Psoas muscle (tissue), 8 donors: ENCODE data around the gene LYRM9. TPM values are rescaled to one million over a fixed set of nuclear protein-coding genes. Genes with fewer than 3 reads are reported as not detected.
A peak's percentile ranks its signal among the peaks of the same experiment; 100 is the strongest.

Experiments
- ATAC-seq, 4 donors: fragments of 200-7000 bp; cut with Tn5 transposase; one replicate each; pipeline ENCODE4 v1.9.1; 2020; ENCODE audit warnings: moderate library complexity in 3 of 4, mild to moderate bottlenecking in 2 of 4
- DNase-seq, 2 donors: peaks; one replicate each; pipeline ENCODE4 v3.0.0-alpha.2; 2020
- H3K27ac ChIP-seq: fragments of 200-600 bp; one replicate; pipeline ENCODE4 v1.8.0; 2022
- H3K27me3 ChIP-seq, 3 donors: fragments of 200-600 bp in 1 of 3; one replicate each; pipeline versions ENCODE4 v1.6.1 to v1.8.0; 2013 to 2022; ENCODE audit warnings: low read length in 2 of 3, mild to moderate bottlenecking in 2 of 3, moderate library complexity in 1 of 3; ENCODE audit not compliant: insufficient read depth in 3 of 3
- H3K36me3 ChIP-seq, 2 donors: fragments of 200-600 bp in 1 of 2; one replicate each; pipeline versions ENCODE4 v1.6.1 to v1.8.0; 2013 to 2022; ENCODE audit warnings: low read depth in 1 of 2, mild to moderate bottlenecking in 1 of 2, moderate library complexity in 1 of 2; ENCODE audit not compliant: insufficient read depth in 1 of 2
- H3K4me1 ChIP-seq: fragments of 200-600 bp; one replicate; pipeline ENCODE4 v1.8.0; 2022
- H3K4me3 ChIP-seq: fragments of 200-600 bp; one replicate; pipeline ENCODE4 v1.8.0; 2022; ENCODE audit warnings: mild to moderate bottlenecking
- H3K9me3 ChIP-seq: fragments of 200-600 bp; one replicate; pipeline ENCODE4 v1.8.0; 2022
- WGBS, 3 donors: extraction: QIAGEN DNeasy Blood & Tissue Kit; methylation state at CpG; one replicate each; pipeline versions ENCODE4 v1.1.6 to v1.1.7; 2013; 5-methylcytosine and 5-hydroxymethylcytosine counted together
- intact Hi-C, 2 donors: fragments of 100-400 bp; cut with DNase I; formaldehyde crosslinking; loops; one replicate each; pipeline versions ENCODE4 v1.11.0 to v1.14.2; 2022
- polyA plus RNA-seq, 3 donors: library from polyadenylated mRNA; stranded (reverse); fragments of 200-250 nt; gene quantifications; one replicate each; pipeline ENCODE4 v1.2.3, GENCODE V29; 2013
- total RNA-seq, 4 donors: library from RNA; stranded (reverse); fragmentation: NEBNext Ultra II Directional in 2 of 4; extraction: Animal tissue kit (Norgen Biotek cat#: 25700) in 2 of 4; gene quantifications; one replicate each; pipeline versions ENCODE4 v1.2.1 to v1.2.4, GENCODE V29; 2021 to 2023
- TF ChIP-seq, protein P1 (sequence below): fragments of 200-600 bp; IDR thresholded peaks from one replicate; pipeline ENCODE4 v1.8.0; 2022; ENCODE audit warnings: antibody characterized with exemption
- donor health status: healthy with polysubstance abuse.
- donor health status: DM: no; HTN: no; CAD: no; lungs with moderate emphysema.
- donor health status: Bipolar disorder and iron deficiency.
- donor health status: healthy.
- donor health status: DM: yes; HTN: yes; CAD: no.
- donor health status: DM: no; HTN: no; CAD: no.
- donor health status: DM: no; HTN: no; CAD: no.
- donor health status: DM: yes; HTN: yes; CAD: no.

Gene LYRM9
- total and polyA plus RNA-seq, 7 donors, result 4.5 to 11.3 (median 5.8) TPM

- ATAC-seq (no peak), DNase-seq (no peak)
- H3K36me3 ChIP-seq, result peaks cover 0 to 10% of the 10 kb centered on the region in 2 donors
- no peak overlapping the region for H3K27ac ChIP-seq
- WGBS, 3 donors, result 72 to 74% (median 73%) methylated on average over 11 of the region's 11 CpGs
- H3K9me3 ChIP-seq, result no peaks in the 10 kb centered on the region
- intact Hi-C loops, result loop anchor here (5.0 to 10.0 kb wide), 2 partner anchors 120 to 228 kb away; no protein-coding TSS in a partner anchor
- TF ChIP-seq, protein P1, sequence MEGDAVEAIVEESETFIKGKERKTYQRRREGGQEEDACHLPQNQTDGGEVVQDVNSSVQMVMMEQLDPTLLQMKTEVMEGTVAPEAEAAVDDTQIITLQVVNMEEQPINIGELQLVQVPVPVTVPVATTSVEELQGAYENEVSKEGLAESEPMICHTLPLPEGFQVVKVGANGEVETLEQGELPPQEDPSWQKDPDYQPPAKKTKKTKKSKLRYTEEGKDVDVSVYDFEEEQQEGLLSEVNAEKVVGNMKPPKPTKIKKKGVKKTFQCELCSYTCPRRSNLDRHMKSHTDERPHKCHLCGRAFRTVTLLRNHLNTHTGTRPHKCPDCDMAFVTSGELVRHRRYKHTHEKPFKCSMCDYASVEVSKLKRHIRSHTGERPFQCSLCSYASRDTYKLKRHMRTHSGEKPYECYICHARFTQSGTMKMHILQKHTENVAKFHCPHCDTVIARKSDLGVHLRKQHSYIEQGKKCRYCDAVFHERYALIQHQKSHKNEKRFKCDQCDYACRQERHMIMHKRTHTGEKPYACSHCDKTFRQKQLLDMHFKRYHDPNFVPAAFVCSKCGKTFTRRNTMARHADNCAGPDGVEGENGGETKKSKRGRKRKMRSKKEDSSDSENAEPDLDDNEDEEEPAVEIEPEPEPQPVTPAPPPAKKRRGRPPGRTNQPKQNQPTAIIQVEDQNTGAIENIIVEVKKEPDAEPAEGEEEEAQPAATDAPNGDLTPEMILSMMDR, result no peak
- H3K27me3 ChIP-seq, result no peaks in the 10 kb centered on the region
- H3K4me3 ChIP-seq, result no peak overlapping the region
- no peaks in the 10 kb centered on the region for H3K4me1 ChIP-seq
Measured at GRCh38 chr17:27882162-27882840, 10.9 kb downstream of the LYRM9 start.

DNA sequence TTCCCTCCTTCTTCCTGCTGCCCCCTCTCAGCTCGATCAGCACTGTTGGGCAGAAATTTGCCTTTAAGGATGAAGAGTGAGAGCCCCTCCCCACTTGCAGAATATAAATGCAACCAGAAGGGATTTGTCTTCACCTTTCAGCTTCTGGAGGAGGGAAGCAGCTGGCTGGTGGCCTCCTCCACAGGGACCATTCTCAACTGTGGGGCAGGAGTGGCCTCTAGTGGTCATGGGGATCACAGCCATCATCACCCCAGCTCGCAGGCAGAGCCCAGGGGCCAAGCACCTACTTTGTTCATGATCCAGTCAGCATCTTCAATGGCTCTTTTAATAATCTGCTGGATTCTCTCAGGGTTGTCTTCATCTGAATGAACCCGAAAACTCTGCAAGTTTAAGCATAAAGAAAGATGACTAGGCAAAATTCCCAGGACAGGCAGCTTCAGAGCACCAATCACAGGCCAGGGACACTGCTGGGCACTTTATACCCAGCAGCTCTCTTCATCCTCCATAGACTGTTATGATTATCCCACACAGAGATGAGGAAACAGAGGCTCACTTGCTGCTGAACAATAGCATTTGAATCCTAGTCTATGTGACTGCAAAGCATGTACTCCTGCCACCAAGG lies 13.1 kb downstream of the LYRM9 start:
- H3K4me1 ChIP-seq, result no peaks in the 10 kb centered on the region
- DNase-seq, result peak; percentile 64 to 68
- intact Hi-C loops, result loop anchor here (1.0 to 10.0 kb wide), 4 partner anchors 75 to 225 kb away; partner anchors contain the start of gene NOS2 (in 1 of the 2)
- no peaks in the 10 kb centered on the region for H3K9me3 ChIP-seq
- H3K27me3 ChIP-seq, result no peaks in the 10 kb centered on the region
- peaks cover 0 to 12% of the 10 kb centered on the region in 2 donors for H3K36me3 ChIP-seq
- peak; percentile 80 to 91 (median 87) for ATAC-seq
- no peak overlapping the region for H3K27ac ChIP-seq
- 22 to 42% (median 28%) methylated on average over 3 of the region's 3 CpGs for WGBS, 3 donors
- TF ChIP-seq, protein P1, result peak; percentile 72
- no peak overlapping the region for H3K4me3 ChIP-seq

- no peaks in the 10 kb centered on the region for H3K4me1 ChIP-seq
- H3K9me3 ChIP-seq, result no peaks in the 10 kb centered on the region
- WGBS, 3 donors, result 76 to 80% (median 77%) methylated on average over 13 of the region's 13 CpGs
- DNase-seq (no peak), ATAC-seq (no peak)
- no peaks in the 10 kb centered on the region for H3K27me3 ChIP-seq
- TF ChIP-seq, protein P1, result no peak
- intact Hi-C loops, result loop anchor here in 1 of 2 donors (5.0 kb wide), 1 partner anchor 77 kb away; the partner anchor contains the start of gene NOS2
- H3K27ac ChIP-seq, result no peak overlapping the region
- peaks cover 0 to 12% of the 10 kb centered on the region in 2 donors for H3K36me3 ChIP-seq
- no peak overlapping the region for H3K4me3 ChIP-seq
Measured at GRCh38 chr17:27878776-27879562, 14.2 kb downstream of the LYRM9 start.

GRCh38 chr17:27873746-27874145 lies 19.4 kb downstream of the LYRM9 start:
- no peak for DNase-seq
- no peaks in the 10 kb centered on the region for H3K4me1 ChIP-seq
- intact Hi-C loops, result no loop called here
- no peak overlapping the region for H3K4me3 ChIP-seq
- ATAC-seq, result no peak
- no peaks in the 10 kb centered on the region for H3K27me3 ChIP-seq
- H3K27ac ChIP-seq, result no peak overlapping the region
- WGBS, 3 donors, result 95 to 100% (median 99%) methylated on average over 2 of the region's 2 CpGs
- H3K9me3 ChIP-seq, result no peaks in the 10 kb centered on the region
- peaks cover 0 to 12% of the 10 kb centered on the region in 2 donors for H3K36me3 ChIP-seq
- TF ChIP-seq, protein P1, result no peak
